Forelimb muscle (tissue), 1 donor: ENCODE data around the gene C1GALT1. TPM values are rescaled to one million over a fixed set of nuclear protein-coding genes. Genes with fewer than 3 reads are reported as not detected.

Source experiments
- DNase-seq: peaks from one replicate; pipeline ENCODE4 v3.0.0-alpha.2; 2013; ENCODE audit warnings: low read depth
- polyA plus RNA-seq: library from polyadenylated mRNA; unstranded; fragments of 120-200 nt; gene quantifications from one replicate; pipeline ENCODE4 v1.2.1, GENCODE V29; 2013; ENCODE audit not compliant: insufficient read length

C1GALT1 gene
- polyA plus RNA-seq, 1 donor: 15.4 TPM

GRCh38 chr7:7272294-7272693, 90.0 kb downstream of the C1GALT1 start:
- no peak for DNase-seq

DNA sequence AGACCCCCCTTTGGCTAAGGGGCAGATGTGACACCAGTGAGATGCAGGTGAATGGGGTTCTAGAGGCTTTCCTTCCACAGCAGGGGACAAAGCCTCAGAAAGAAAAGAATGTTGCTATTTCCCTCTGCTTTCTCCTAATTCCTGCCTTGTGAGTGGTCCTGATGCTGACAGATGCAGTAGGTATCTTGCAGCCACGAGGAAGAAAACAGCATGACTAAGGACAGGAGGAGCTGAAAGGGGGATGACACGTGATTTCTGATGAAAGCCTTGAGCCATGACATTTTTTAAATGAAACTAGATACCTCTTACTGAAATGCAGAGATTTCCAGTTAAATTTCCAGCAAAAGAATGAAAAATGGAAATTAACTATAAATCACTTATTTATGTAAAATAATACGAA, 92.4 kb downstream of the C1GALT1 start:
- DNase-seq: no peak

DNA sequence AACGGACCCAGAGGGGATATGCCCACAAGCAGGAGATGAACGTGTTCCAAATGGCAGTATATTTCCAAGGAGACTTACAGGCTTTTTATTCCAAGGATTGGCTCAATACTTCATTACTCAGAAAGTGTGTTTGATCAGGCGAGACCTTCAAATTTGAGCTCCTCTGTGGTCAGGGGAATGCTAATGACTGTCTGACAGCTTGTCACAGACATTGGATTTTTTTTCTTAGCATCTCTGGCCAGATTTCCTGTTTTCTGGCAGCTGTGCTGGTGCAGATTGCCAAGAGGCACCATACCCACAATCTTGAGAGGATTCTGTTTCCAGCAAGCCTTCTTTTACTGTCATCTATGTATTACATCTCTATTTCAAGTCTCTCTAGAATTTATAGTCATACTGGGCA, 93.8 kb downstream of the C1GALT1 start:
- no peak for DNase-seq

DNA sequence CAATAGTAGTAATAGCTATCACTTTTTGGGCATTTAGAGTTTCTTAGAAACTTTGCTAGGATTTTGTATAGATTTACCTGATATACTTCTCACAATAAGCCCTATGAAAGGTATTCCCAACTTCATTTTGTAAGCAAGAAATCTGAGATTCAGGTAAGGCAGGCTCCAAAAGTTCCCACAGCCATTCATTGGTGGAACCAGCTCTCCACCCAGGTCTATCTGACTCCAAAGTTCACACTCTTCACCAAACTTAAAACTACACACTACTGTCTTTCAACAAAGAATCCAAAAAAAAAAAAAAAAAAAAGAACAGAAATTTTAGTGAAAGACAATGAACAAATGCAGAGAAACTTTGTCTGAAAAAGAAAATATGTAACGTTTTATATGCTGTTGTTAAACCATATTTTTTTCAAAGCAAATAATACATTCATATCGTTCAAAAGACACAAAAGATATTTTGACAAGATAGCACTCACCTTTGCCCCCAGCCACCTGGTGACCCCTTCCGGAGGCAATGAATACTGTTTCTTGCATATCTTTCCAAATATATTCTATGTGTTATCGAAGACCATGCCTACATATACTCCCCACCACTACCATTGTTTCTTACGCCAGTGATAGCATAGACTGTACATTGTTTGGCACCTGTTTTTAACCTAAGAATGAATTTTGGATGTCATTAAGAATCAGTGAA, 108.2 kb downstream of the C1GALT1 start:
- no peak for DNase-seq

DNA sequence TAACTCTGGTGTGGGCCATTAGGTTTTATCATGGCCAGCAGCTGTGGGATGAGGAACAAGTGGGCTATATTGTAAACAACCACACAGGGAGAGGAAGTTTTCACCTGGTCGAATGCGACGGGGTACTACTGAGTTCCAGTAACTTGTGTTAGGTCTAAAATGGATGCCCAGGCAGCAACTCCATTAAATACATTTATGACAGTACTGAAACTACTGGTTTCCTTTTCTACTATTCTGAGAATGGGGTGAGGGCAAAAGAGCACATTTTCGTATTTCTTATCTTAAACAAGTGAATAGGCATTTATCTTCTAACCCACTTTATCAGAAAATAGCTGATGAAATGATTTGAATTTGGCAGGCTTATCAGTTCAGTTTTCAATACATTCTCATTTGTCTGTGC, 109.7 kb downstream of the C1GALT1 start:
- no peak for DNase-seq

DNA sequence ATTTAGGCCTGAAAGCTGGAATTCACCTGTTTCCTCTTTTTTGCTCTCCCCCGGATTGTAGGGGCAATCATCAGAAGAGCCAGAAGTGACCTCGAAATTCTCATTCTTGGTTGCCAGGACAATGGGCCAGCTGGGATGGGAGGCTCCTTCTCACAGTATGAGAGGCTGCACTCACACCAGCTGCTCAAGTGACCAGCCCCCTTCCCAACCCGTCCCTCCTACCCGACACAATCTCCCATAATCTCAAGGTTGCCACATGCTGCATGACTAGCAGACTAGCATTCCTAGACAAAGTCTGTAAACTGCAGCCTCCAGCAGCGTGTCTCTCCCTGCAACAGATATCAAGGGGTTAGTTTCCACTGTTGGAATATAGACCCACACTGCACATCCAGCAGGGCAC, 110.3 kb downstream of the C1GALT1 start:
- DNase-seq: no peak

- DNase-seq: no peak
Observed at GRCh38 chr7:7293092-7293491, 110.7 kb downstream of the C1GALT1 start.

DNA sequence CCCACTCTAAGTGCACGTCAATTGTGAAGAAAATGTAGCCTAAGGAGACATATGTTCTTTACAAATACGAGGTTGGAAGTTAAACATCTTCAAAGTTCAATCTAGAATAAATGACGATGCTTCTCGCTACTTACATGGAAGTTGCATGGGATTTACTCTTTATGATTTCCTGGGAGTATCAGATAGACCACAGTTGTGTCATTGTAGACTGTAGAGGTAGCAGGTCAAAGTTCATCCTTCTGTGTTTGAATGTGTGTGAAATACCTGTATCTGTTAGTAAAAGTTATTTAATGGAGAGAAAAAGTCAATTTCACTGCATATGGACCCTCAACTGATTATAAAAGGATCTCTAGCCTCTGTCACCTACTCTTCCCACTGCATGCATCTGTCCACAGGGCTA, 112.6 kb downstream of the C1GALT1 start:
- DNase-seq: no peak
